ENCODE measurements around the gene AMHR2.

AMHR2 gene

DNA sequence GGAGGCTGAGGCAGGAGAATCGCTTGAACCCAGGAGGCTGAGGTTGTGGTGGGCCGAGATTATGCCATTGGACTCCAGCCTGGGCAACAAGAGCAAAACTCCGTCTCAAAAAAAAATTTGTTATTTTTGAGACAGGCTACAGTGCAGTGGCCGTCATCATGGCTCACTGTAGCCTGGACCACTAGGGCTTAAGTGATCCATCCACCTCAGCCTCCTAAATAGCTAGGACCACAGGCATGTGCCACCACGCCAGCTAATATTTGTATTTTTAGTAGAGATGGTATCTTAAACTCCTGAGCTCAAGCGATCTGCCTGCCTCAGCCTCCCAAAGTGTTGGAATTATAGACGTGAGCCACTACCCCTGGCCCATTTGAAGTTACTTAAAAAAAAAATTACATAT, 27.3 kb downstream of the AMHR2 start:
- Histone ChIP-seq H3K9me3 (ENCODE audit: severe bottlenecking) (no peaks in the 10 kb centered on the region), H3K27ac (ENCODE audit: poor library complexity, severe bottlenecking) (no peak overlapping the region), H3K27me3 (ENCODE audit: insufficient read depth, poor library complexity, severe bottlenecking) (no peaks in the 10 kb centered on the region), H3K4me3 (ENCODE audit: severe bottlenecking) (no peak overlapping the region), H3K36me3 (ENCODE audit: low read depth) (peaks cover 40% of the 10 kb centered on the region), H3K4me1 (ENCODE audit: insufficient read depth, poor library complexity, severe bottlenecking) (peaks cover 8% of the 10 kb centered on the region)
- no peak for ATAC-seq (ENCODE audit: low read depth)
- TF ChIP-seq, protein P1, sequence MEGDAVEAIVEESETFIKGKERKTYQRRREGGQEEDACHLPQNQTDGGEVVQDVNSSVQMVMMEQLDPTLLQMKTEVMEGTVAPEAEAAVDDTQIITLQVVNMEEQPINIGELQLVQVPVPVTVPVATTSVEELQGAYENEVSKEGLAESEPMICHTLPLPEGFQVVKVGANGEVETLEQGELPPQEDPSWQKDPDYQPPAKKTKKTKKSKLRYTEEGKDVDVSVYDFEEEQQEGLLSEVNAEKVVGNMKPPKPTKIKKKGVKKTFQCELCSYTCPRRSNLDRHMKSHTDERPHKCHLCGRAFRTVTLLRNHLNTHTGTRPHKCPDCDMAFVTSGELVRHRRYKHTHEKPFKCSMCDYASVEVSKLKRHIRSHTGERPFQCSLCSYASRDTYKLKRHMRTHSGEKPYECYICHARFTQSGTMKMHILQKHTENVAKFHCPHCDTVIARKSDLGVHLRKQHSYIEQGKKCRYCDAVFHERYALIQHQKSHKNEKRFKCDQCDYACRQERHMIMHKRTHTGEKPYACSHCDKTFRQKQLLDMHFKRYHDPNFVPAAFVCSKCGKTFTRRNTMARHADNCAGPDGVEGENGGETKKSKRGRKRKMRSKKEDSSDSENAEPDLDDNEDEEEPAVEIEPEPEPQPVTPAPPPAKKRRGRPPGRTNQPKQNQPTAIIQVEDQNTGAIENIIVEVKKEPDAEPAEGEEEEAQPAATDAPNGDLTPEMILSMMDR (IDR thresholded peaks at IDR 0.05; ENCODE audit: poor library complexity, severe bottlenecking) = no peak
- DNase-seq (ENCODE audit: low spot score) = no peak

DNA sequence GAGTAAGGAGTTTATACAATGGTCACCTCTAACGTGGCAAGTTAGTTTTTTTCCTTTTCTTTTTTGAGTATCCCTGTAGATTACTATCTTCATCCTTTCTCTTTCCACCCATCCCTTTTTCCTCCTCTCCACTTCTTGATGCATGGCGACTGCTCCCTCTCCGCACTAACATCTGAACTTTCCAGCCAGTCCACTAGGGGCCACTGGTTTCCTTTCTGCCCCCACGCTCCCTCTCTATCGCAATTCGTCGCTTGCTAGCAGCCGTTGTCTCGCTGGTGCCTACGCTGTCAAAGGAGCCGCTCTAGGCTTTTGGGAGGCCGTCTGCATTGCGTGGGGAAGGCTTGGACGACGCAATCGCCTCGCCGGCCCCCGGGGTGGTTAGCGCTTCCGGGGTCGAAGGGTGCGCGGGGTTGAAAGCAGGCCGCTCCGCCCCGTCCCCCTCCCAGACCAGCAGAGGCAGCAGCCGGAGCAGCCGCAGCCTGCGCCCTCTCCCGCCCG, 28.1 kb downstream of the AMHR2 start, which contains the start of gene PCBP2:
Gene PCBP2, plus strand, starts transcription at position 442 of the 498 bp plus-strand sequence. CDS start 2,699 bp downstream, outside the sequence.
- Histone ChIP-seq H3K36me3 (ENCODE audit: low read depth) (peaks cover 43% of the 10 kb centered on the region), H3K27ac (ENCODE audit: poor library complexity, severe bottlenecking) (peak within 1 kb of the TSS; percentile 64), H3K4me1 (ENCODE audit: insufficient read depth, poor library complexity, severe bottlenecking) (peaks cover 8% of the 10 kb centered on the region), H3K4me3 (ENCODE audit: severe bottlenecking) (peak within 1 kb of the TSS; percentile 65), H3K9me3 (ENCODE audit: severe bottlenecking) (no peaks in the 10 kb centered on the region), H3K27me3 (ENCODE audit: insufficient read depth, poor library complexity, severe bottlenecking) (no peaks in the 10 kb centered on the region)
- DNase-seq (ENCODE audit: low spot score) (peak; percentile 99), ATAC-seq (ENCODE audit: low read depth) (peak; percentile 94)
- TF ChIP-seq, protein P1 (IDR thresholded peaks at IDR 0.05; ENCODE audit: poor library complexity, severe bottlenecking) = peak; percentile 82

DNA sequence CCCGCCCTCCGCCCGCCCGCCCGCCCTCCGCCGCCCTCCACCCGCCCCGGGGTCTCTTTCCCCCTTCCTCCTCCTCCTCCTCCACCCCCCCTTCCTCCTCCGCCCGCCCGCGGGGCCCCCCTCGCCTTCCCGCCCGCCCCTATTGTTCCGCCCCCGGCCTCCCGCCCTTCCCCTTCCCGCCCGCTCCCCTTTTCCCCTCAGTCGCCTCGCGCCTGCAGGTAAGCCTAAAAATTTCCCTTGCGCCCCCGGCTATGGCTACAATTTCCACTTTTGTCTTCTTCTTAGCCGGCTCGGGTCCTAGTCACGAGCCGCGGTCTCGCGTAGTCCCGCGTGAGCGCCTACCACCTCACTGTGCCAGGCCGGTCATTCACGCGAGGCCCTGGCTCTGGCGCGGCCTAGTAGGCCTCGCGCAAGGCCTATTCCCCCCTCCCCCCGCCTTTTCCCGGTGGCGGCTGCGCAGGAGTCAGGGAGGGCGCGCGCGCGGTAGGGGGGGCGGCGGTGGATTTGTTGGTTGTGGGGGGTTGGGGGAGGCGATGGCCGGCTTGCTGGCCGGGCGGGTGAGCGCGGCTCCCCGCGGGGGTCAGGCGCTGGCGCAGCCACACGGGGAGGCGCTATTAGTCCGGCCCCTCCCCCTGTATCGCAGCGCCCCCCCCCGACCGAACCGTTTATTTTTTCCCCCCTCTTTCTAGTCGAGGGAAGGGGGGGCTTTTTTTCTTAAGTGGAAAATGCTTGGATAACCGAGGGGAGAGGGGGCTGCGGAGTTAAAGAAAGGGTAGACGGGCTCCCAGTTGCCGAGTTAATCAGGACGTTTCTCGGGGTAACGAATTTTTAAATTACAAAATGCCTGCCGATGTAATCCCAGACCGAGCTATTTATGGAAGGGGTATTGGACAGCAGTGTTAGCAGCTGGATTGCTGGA, 28.8 kb downstream of the AMHR2 start:
- no peaks in the 10 kb centered on the region for H3K9me3 ChIP-seq (ENCODE audit: severe bottlenecking)
- H3K4me3 ChIP-seq (ENCODE audit: severe bottlenecking) = peak overlapping the region; percentile 65
- TF ChIP-seq, protein P1 (IDR thresholded peaks at IDR 0.05; ENCODE audit: poor library complexity, severe bottlenecking) = peak; percentile 56
- H3K27me3 ChIP-seq (ENCODE audit: insufficient read depth, poor library complexity, severe bottlenecking) = no peaks in the 10 kb centered on the region
- H3K36me3 ChIP-seq (ENCODE audit: low read depth) = peaks cover 47% of the 10 kb centered on the region
- H3K27ac ChIP-seq (ENCODE audit: poor library complexity, severe bottlenecking) = peak overlapping the region; percentile 64
- DNase-seq (ENCODE audit: low spot score) (peak; percentile 87), ATAC-seq (ENCODE audit: low read depth) (peak; percentile 31)
- H3K4me1 ChIP-seq (ENCODE audit: insufficient read depth, poor library complexity, severe bottlenecking) = peaks cover 8% of the 10 kb centered on the region

DNA sequence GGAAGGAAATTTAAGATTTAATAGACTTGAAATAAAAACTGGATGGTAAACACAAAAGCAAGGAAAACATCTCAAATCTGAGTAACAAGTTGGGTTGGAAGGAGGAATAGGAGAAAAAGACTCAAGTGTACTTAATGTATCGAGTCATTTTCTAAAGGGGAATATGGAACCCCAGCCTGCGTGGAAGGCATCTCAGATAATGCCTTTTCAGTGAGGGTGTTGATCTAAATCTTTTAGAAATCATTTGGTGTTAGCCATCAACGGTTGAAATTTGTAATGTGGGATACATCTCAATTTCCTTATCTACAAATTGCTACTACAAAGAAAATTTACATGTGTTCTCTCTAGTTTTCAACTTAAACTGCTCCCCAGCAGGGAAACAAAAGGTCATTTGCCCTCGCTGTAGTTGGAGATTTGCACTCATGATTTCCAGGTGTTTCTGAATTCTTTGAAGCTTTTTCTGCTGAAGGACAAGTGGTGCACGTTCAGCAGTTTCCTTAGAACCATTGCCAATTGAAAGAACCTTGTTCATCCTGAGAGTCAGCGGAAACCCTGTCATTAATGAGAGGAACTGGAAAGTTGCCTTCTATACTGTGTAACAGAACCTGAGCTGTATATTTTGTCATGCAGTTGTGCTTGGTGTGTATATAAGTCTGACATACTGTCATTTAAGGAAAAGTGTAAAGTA, 30.4 kb downstream of the AMHR2 start:
- Histone ChIP-seq H3K4me3 (ENCODE audit: severe bottlenecking) (peak overlapping the region; percentile 65), H3K27ac (ENCODE audit: poor library complexity, severe bottlenecking) (no peak overlapping the region), H3K9me3 (ENCODE audit: severe bottlenecking) (no peaks in the 10 kb centered on the region), H3K36me3 (ENCODE audit: low read depth) (peaks cover 64% of the 10 kb centered on the region), H3K4me1 (ENCODE audit: insufficient read depth, poor library complexity, severe bottlenecking) (peaks cover 8% of the 10 kb centered on the region), H3K27me3 (ENCODE audit: insufficient read depth, poor library complexity, severe bottlenecking) (no peaks in the 10 kb centered on the region)
- TF ChIP-seq, protein P1 (IDR thresholded peaks at IDR 0.05; ENCODE audit: poor library complexity, severe bottlenecking) = no peak
- no peak for DNase-seq (ENCODE audit: low spot score)
- ATAC-seq (ENCODE audit: low read depth) = no peak

Measured in RWPE2 (cell line).